GM12864 (cell line): ENCODE data around the gene ALDH3A1.

ENCODE experiments used
- DNase-seq: peaks from one replicate; pipeline ENCODE4 v3.0.0-alpha.2; 2011; ENCODE audit warnings: low read depth
- H3K4me3 ChIP-seq: 2 replicates; pipeline ENCODE4 v1.5.1; 2011; ENCODE audit warnings: mild to moderate bottlenecking, low read depth, low read length, control low read depth
- TF ChIP-seq, protein P1 (sequence below): IDR thresholded peaks from 2 replicates; pipeline ENCODE4 v1.5.1; 2011; ENCODE audit warnings: low read depth, mild to moderate bottlenecking, moderate library complexity, low read length, control low read depth, inconsistent platforms; ENCODE audit errors: missing control alignments

Gene ALDH3A1

GRCh38 chr17:19739241-19740201 is 8.6 kb downstream of the ALDH3A1 start:
- H3K4me3 ChIP-seq, result no peak overlapping the region
- no peak for DNase-seq
- TF ChIP-seq, protein P1, sequence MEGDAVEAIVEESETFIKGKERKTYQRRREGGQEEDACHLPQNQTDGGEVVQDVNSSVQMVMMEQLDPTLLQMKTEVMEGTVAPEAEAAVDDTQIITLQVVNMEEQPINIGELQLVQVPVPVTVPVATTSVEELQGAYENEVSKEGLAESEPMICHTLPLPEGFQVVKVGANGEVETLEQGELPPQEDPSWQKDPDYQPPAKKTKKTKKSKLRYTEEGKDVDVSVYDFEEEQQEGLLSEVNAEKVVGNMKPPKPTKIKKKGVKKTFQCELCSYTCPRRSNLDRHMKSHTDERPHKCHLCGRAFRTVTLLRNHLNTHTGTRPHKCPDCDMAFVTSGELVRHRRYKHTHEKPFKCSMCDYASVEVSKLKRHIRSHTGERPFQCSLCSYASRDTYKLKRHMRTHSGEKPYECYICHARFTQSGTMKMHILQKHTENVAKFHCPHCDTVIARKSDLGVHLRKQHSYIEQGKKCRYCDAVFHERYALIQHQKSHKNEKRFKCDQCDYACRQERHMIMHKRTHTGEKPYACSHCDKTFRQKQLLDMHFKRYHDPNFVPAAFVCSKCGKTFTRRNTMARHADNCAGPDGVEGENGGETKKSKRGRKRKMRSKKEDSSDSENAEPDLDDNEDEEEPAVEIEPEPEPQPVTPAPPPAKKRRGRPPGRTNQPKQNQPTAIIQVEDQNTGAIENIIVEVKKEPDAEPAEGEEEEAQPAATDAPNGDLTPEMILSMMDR, result no peak

DNA sequence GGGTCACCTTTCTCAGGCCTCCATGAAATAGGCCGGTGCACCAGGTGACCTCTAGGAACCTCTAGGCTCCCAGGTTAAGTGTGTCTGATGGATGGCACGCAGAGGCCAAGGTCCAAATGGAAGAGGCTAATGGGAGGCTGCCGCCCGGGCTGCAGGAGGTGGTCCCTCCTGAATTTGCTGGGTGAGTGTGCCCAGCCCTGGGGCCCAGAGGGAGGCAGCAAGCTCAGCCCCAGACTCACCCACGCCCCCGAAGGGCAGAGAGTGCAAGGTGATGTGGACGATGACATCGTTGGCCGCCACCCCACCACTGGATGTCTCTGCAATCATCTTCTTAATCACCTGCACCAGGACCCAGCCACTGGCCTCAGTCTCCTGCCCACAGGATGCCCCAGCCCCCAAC is 9.3 kb downstream of the ALDH3A1 start:
- TF ChIP-seq, protein P1, result no peak
- no peak for DNase-seq
- no peak overlapping the region for H3K4me3 ChIP-seq

DNA sequence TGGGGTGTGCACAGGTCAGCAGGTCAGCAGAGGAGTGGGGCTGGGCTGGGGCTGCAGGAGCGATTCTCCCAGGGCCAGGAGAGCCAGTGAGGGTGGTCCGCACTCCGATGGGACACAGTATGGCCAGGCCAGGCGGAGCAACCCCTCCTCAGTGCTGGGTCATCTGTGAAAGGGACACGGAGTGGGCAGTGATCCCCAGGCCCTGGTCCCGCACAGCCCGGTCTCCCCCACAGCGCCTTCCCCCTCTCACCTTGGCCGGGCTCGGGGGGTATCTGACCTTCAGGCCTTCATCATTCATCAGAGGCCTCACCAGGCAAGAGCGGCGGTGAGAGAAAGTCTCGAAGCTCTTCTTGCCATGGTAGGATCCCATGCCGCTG is 10.0 kb downstream of the ALDH3A1 start:
- DNase-seq, result no peak
- TF ChIP-seq, protein P1, result no peak
- H3K4me3 ChIP-seq, result no peak overlapping the region

- TF ChIP-seq, protein P1, result no peak
- DNase-seq, result no peak
- H3K4me3 ChIP-seq, result no peak overlapping the region
Measured at GRCh38 chr17:19737305-19738072, 10.6 kb downstream of the ALDH3A1 start.

GRCh38 chr17:19736071-19736470 is 12.0 kb downstream of the ALDH3A1 start:
- TF ChIP-seq, protein P1, result no peak
- no peak overlapping the region for H3K4me3 ChIP-seq

DNA sequence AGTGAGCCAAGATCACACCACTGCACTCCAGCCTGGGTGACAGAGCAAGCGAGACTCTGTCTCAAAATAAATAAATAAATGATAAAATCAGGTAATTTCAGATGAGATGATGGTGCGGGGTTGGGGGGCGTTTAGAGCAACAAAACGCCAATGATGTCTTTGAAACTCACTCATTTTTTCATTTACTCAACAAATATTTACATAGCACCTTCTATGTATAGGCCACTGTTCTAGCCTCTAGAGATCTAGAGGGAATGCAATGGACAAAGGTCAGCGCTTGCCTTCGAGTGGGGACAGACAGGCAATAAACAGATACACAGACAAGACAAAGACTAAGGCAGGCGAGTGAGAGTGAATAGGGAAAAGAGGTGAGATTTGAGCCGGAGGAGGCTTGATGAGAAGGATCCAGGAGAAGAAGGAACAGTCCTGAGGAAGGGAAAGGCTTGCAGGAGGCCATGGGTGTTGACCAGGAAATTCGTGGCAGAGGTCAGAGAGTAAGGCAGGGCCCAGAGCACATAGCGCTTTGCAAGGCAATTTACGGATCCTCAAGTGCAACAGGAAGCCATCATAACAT is 14.1 kb downstream of the ALDH3A1 start:
- DNase-seq, result no peak
- no peak overlapping the region for H3K4me3 ChIP-seq
- TF ChIP-seq, protein P1, result no peak

More at GRCh38 chr17:19736071-19736470, 12.0 kb downstream of the ALDH3A1 start:
- DNase-seq, result no peak
